ENCODE measurements around the gene ZNF148. TPM values are rescaled to one million over a fixed set of nuclear protein-coding genes. Genes with fewer than 3 reads are reported as not detected.

The ZNF148 gene
- total RNA-seq, 4 donors from 2014 or later = 30.3 to 39.0 (median 33.0) TPM

GRCh38 chr3:125221831-125222230 is 153.3 kb downstream of the ZNF148 start:
- DNase-seq (ENCODE audit: extremely low spot score) = no peak
- Histone ChIP-seq H3K27me3 (peaks cover 0 to 4% (median 0%) of the 10 kb centered on the region in 4 donors), H3K36me3 (no peaks in the 10 kb centered on the region), H3K27ac (replicated peaks in 1 of 4) (no peak overlapping the region), H3K4me1 (no peaks in the 10 kb centered on the region), H3K9me3 (no peaks in the 10 kb centered on the region), H3K4me3 (no peak overlapping the region)
- intact Hi-C loops (cut with DNase I) = no loop called here
- 81% methylated on average over 3 of the region's 3 CpGs for WGBS
- TF ChIP-seq, protein P1, sequence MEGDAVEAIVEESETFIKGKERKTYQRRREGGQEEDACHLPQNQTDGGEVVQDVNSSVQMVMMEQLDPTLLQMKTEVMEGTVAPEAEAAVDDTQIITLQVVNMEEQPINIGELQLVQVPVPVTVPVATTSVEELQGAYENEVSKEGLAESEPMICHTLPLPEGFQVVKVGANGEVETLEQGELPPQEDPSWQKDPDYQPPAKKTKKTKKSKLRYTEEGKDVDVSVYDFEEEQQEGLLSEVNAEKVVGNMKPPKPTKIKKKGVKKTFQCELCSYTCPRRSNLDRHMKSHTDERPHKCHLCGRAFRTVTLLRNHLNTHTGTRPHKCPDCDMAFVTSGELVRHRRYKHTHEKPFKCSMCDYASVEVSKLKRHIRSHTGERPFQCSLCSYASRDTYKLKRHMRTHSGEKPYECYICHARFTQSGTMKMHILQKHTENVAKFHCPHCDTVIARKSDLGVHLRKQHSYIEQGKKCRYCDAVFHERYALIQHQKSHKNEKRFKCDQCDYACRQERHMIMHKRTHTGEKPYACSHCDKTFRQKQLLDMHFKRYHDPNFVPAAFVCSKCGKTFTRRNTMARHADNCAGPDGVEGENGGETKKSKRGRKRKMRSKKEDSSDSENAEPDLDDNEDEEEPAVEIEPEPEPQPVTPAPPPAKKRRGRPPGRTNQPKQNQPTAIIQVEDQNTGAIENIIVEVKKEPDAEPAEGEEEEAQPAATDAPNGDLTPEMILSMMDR (IDR thresholded peaks at IDR 0.05) = no peak
- no peak for TF ChIP-seq POLR2AphosphoS5 (IDR thresholded peaks at IDR 0.05)
- TF ChIP-seq POLR2A (IDR thresholded peaks at IDR 0.05; ENCODE audit: low read depth) = no peak
- no peak for TF ChIP-seq EP300 (IDR thresholded peaks at IDR 0.05)

- DNase-seq (ENCODE audit: extremely low spot score) = no peak
- H3K4me1 ChIP-seq = no peaks in the 10 kb centered on the region
- no peak overlapping the region for H3K4me3 ChIP-seq
- intact Hi-C loops (cut with DNase I) = no loop called here
- H3K27ac ChIP-seq (replicated peaks in 1 of 4) = no peak overlapping the region
- WGBS = 77% methylated on average over 7 of the region's 7 CpGs
- TF ChIP-seq, protein P1 (IDR thresholded peaks at IDR 0.05) = no peak
- TF ChIP-seq POLR2A (IDR thresholded peaks at IDR 0.05; ENCODE audit: low read depth) (no peak), POLR2AphosphoS5 (IDR thresholded peaks at IDR 0.05) (no peak), EP300 (IDR thresholded peaks at IDR 0.05) (no peak)
- no peaks in the 10 kb centered on the region for H3K9me3 ChIP-seq
- peaks cover 0 to 4% (median 0%) of the 10 kb centered on the region in 4 donors for H3K27me3 ChIP-seq
- no peaks in the 10 kb centered on the region for H3K36me3 ChIP-seq
Measured at GRCh38 chr3:125220727-125221429, 154.2 kb downstream of the ZNF148 start.

GRCh38 chr3:125220183-125220582 is 154.9 kb downstream of the ZNF148 start:
- H3K36me3 ChIP-seq = no peaks in the 10 kb centered on the region
- intact Hi-C loops (cut with DNase I) = no loop called here
- H3K27ac ChIP-seq (replicated peaks in 1 of 4) = no peak overlapping the region
- H3K4me3 ChIP-seq = no peak overlapping the region
- no peaks in the 10 kb centered on the region for H3K4me1 ChIP-seq
- 88% methylated on average over 10 of the region's 10 CpGs for WGBS
- no peak for DNase-seq (ENCODE audit: extremely low spot score)
- H3K27me3 ChIP-seq = peaks cover 0 to 4% (median 0%) of the 10 kb centered on the region in 4 donors
- TF ChIP-seq, protein P1 (IDR thresholded peaks at IDR 0.05) = no peak
- TF ChIP-seq EP300 (IDR thresholded peaks at IDR 0.05) (no peak), POLR2A (IDR thresholded peaks at IDR 0.05; ENCODE audit: low read depth) (no peak), POLR2AphosphoS5 (IDR thresholded peaks at IDR 0.05) (no peak)
- no peaks in the 10 kb centered on the region for H3K9me3 ChIP-seq

- H3K4me1 ChIP-seq = no peaks in the 10 kb centered on the region
- peaks cover 0 to 4% (median 0%) of the 10 kb centered on the region in 4 donors for H3K27me3 ChIP-seq
- no peak for DNase-seq (ENCODE audit: extremely low spot score)
- no peaks in the 10 kb centered on the region for H3K9me3 ChIP-seq
- WGBS = 78% methylated on average over 8 of the region's 8 CpGs
- no peak for TF ChIP-seq POLR2A (IDR thresholded peaks at IDR 0.05; ENCODE audit: low read depth)
- TF ChIP-seq, protein P1 (IDR thresholded peaks at IDR 0.05) = no peak
- TF ChIP-seq EP300 (IDR thresholded peaks at IDR 0.05) = no peak
- TF ChIP-seq POLR2AphosphoS5 (IDR thresholded peaks at IDR 0.05) = no peak
- H3K27ac ChIP-seq (replicated peaks in 1 of 4) = no peak overlapping the region
- H3K36me3 ChIP-seq = no peaks in the 10 kb centered on the region
- no peak overlapping the region for H3K4me3 ChIP-seq
- intact Hi-C loops (cut with DNase I) = no loop called here
Measured at GRCh38 chr3:125219261-125219701, 155.8 kb downstream of the ZNF148 start.

All from esophagus muscularis mucosa (tissue), 4 donors.